ENCODE results near the gene GTPBP1. TPM values are rescaled to one million over a fixed set of nuclear protein-coding genes. Genes with fewer than 3 reads are reported as not detected.

GTPBP1 gene
- total and polyA plus RNA-seq, 2 donors: 27.8 to 30.8 TPM

- WGBS: 59% methylated on average over 6 of the region's 6 CpGs
- H3K36me3 ChIP-seq (ENCODE audit: insufficient read depth): no peaks in the 10 kb centered on the region
- no peak for DNase-seq (ENCODE audit: extremely low spot score)
- no peak overlapping the region for H3K27ac ChIP-seq (ENCODE audit: low read depth)
- H3K4me3 ChIP-seq (ENCODE audit: low read depth, low read length): no peak overlapping the region
- no peaks in the 10 kb centered on the region for H3K4me1 ChIP-seq (ENCODE audit: insufficient read depth)
Observed at GRCh38 chr22:38776086-38776485, 70.3 kb downstream of the GTPBP1 start.

GRCh38 chr22:38777087-38777671 lies 71.4 kb downstream of the GTPBP1 start:
- H3K27ac ChIP-seq (ENCODE audit: low read depth): no peak overlapping the region
- 94% methylated on average over 27 of the region's 27 CpGs for WGBS
- H3K4me3 ChIP-seq (ENCODE audit: low read depth, low read length): no peak overlapping the region

GRCh38 chr22:38781033-38781432 lies 75.3 kb downstream of the GTPBP1 start:
- no peaks in the 10 kb centered on the region for H3K36me3 ChIP-seq (ENCODE audit: insufficient read depth)
- WGBS: 82% methylated on average over 13 of the region's 13 CpGs
- no peak for DNase-seq (ENCODE audit: extremely low spot score)
- no peak overlapping the region for H3K4me3 ChIP-seq (ENCODE audit: low read depth, low read length)
- no peaks in the 10 kb centered on the region for H3K4me1 ChIP-seq (ENCODE audit: insufficient read depth)
- H3K27ac ChIP-seq (ENCODE audit: low read depth): no peak overlapping the region

More at GRCh38 chr22:38777087-38777671, 71.4 kb downstream of the GTPBP1 start:
- H3K4me1 ChIP-seq (ENCODE audit: insufficient read depth): no peaks in the 10 kb centered on the region
- DNase-seq (ENCODE audit: extremely low spot score): no peak
- no peaks in the 10 kb centered on the region for H3K36me3 ChIP-seq (ENCODE audit: insufficient read depth)

- no peak overlapping the region for H3K27ac ChIP-seq (ENCODE audit: low read depth)
- WGBS: 72% methylated on average over 13 of the region's 13 CpGs
- H3K4me3 ChIP-seq (ENCODE audit: low read depth, low read length): no peak overlapping the region
- DNase-seq (ENCODE audit: extremely low spot score): no peak
- H3K4me1 ChIP-seq (ENCODE audit: insufficient read depth): no peaks in the 10 kb centered on the region
- no peaks in the 10 kb centered on the region for H3K36me3 ChIP-seq (ENCODE audit: insufficient read depth)
Observed at GRCh38 chr22:38782402-38783094, 76.8 kb downstream of the GTPBP1 start.

Small RNAs within 50 kb of the gene (small RNA-seq; reads per million reads assigned to genes)
- gene AL021707.8: not detected

Other genes starting within 250 kb of the GTPBP1 start
- gene KDELR3, start 237.8 kb upstream of the GTPBP1 start, total RNA-seq: 75.7 TPM
- 4.7 TPM for gene KDELR3, start 237.8 kb upstream of the GTPBP1 start, polyA plus RNA-seq
- gene DDX17, start 199.6 kb upstream of the GTPBP1 start, total RNA-seq: 653 TPM
- 221 TPM for gene DDX17, start 199.6 kb upstream of the GTPBP1 start, polyA plus RNA-seq
- 6.9 TPM for gene DMC1, start 135.8 kb upstream of the GTPBP1 start, total RNA-seq
- gene DMC1, start 135.8 kb upstream of the GTPBP1 start, polyA plus RNA-seq: 1.8 TPM
- 4.9 TPM for gene FAM227A, start 49.6 kb upstream of the GTPBP1 start, total RNA-seq
- 0.48 TPM for gene FAM227A, start 49.6 kb upstream of the GTPBP1 start, polyA plus RNA-seq
- gene CBY1, start 49.3 kb upstream of the GTPBP1 start, total RNA-seq: 17.0 TPM
- gene CBY1, start 49.3 kb upstream of the GTPBP1 start, polyA plus RNA-seq: 63.5 TPM
- gene TOMM22, start 24.0 kb upstream of the GTPBP1 start, total RNA-seq: 34.4 TPM
- 35.8 TPM for gene TOMM22, start 24.0 kb upstream of the GTPBP1 start, polyA plus RNA-seq
- gene JOSD1, start 5.0 kb upstream of the GTPBP1 start, total RNA-seq: 40.2 TPM
- gene JOSD1, start 5.0 kb upstream of the GTPBP1 start, polyA plus RNA-seq: 43.9 TPM
- 59.7 TPM for gene SUN2, start 50.1 kb downstream of the GTPBP1 start, total RNA-seq
- gene SUN2, start 50.1 kb downstream of the GTPBP1 start, polyA plus RNA-seq: 271 TPM
- 12.4 TPM for gene DNAL4, start 88.2 kb downstream of the GTPBP1 start, total RNA-seq
- 21.5 TPM for gene DNAL4, start 88.2 kb downstream of the GTPBP1 start, polyA plus RNA-seq
- 4.2 TPM for gene NPTXR, start 138.1 kb downstream of the GTPBP1 start, total RNA-seq
- 15.1 TPM for gene NPTXR, start 138.1 kb downstream of the GTPBP1 start, polyA plus RNA-seq
- 43.1 TPM for gene CBX6, start 166.3 kb downstream of the GTPBP1 start, total RNA-seq
- gene CBX6, start 166.3 kb downstream of the GTPBP1 start, polyA plus RNA-seq: 82.0 TPM

Measured in urinary bladder (tissue), 4 donors.